A549 (cell line): ENCODE results near the gene ARHGEF28.

Experiments used
- EHMT2 ChIP-seq: fragments of 200-600 bp; sonication (generic); IDR thresholded peaks from 2 replicates; pipeline ENCODE4 v1.6.1; 2016; ENCODE audit warnings: antibody characterized with exemption, low read depth, mild to moderate bottlenecking, moderate library complexity
- FOSL2 ChIP-seq, 2 experiments: fragments of 450-650 bp in 1 of 2; fragments of >200 bp in 1 of 2; sonication (Bioruptor Twin) in 1 of 2; formaldehyde crosslinking; IDR thresholded peaks; 2 replicates each; pipeline versions ENCODE4 v1.5.0 to v1.6.1; 2016 to 2020; ENCODE audit warnings: mild to moderate bottlenecking in 1 of 2, moderate library complexity in 1 of 2
- KDM1A ChIP-seq: fragments of 200-600 bp; sonication (generic); IDR thresholded peaks from 2 replicates; pipeline ENCODE4 v1.6.1; 2016; ENCODE audit warnings: low read depth, mild to moderate bottlenecking
- PHF8 ChIP-seq: fragments of 200-600 bp; sonication (generic); IDR thresholded peaks from 2 replicates; pipeline ENCODE4 v1.6.1; 2016; ENCODE audit warnings: low read depth, mild to moderate bottlenecking, antibody characterized with exemption, moderate library complexity, borderline replicate concordance
- RAD21 ChIP-seq, 2 experiments: fragments of >200 bp in 1 of 2; sonication (Bioruptor Twin) in 1 of 2; formaldehyde crosslinking in 1 of 2; IDR thresholded peaks in 1 of 2; conservative IDR thresholded peaks in 1 of 2; 2 replicates in 1 of 2; 3 replicates in 1 of 2; pipeline ENCODE4 v1.6.1; 2012 to 2018; ENCODE audit warnings: inconsistent platforms in 1 of 2
- TF ChIP-seq, protein P1 (sequence below): IDR thresholded peaks from 2 replicates; pipeline ENCODE4 v1.6.1; 2012
- TF ChIP-seq, protein P2 (sequence below): fragments of >200 bp; sonication (Bioruptor Twin); formaldehyde crosslinking; IDR thresholded peaks from 3 replicates; pipeline ENCODE4 v1.5.1; 2016
- TF ChIP-seq, protein P3 (sequence below): fragments of 450-650 bp; IDR thresholded peaks from 2 replicates; pipeline ENCODE4 v1.6.1; 2014; ENCODE audit warnings: antibody characterized with exemption

DNA sequence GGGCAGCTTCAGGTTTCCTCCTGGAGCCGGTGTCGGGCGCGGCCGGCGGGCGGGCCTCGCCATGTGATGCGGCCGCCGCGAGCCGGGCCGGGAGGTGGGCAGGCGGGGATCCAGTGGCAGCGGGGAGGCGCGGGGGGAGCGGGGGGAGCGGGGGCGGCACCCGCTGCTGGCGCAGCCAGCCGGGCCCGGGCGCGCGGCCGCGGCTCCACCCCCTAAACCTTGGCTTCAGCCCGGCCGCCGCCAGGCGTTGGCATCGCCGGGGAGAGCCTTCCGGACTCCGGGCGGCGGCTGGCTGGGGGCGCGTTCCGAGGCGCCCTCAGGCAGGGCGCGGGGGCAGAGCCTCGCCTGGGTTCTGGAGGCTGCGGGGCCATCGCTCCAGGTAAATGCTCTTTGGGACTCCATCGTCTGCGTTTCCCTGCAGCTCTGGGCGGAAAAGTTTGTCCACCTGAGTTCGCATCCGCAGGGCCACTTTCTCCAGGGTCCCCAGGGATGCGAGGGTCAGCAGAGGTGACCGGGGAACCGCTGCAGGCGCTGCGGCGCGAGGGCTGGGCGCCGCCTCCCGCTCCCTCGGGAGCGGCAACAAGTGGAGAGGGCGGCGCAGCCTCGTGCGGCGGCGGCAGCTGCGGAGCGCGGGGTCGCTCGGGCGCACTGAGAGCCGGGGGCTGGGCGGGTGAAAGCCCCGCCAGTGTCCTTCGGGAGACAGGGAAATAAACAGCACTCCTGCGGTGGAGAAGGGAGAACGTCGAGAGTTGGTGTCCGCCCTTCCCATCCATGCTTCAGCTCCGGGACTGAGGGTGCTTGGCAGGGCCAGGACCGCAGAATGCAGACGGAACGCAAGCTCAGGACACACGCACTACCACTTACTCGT is at the start of gene ARHGEF28:
- TF ChIP-seq, protein P1, sequence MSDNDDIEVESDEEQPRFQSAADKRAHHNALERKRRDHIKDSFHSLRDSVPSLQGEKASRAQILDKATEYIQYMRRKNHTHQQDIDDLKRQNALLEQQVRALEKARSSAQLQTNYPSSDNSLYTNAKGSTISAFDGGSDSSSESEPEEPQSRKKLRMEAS, result peak; percentile 35
- TF ChIP-seq, protein P2, sequence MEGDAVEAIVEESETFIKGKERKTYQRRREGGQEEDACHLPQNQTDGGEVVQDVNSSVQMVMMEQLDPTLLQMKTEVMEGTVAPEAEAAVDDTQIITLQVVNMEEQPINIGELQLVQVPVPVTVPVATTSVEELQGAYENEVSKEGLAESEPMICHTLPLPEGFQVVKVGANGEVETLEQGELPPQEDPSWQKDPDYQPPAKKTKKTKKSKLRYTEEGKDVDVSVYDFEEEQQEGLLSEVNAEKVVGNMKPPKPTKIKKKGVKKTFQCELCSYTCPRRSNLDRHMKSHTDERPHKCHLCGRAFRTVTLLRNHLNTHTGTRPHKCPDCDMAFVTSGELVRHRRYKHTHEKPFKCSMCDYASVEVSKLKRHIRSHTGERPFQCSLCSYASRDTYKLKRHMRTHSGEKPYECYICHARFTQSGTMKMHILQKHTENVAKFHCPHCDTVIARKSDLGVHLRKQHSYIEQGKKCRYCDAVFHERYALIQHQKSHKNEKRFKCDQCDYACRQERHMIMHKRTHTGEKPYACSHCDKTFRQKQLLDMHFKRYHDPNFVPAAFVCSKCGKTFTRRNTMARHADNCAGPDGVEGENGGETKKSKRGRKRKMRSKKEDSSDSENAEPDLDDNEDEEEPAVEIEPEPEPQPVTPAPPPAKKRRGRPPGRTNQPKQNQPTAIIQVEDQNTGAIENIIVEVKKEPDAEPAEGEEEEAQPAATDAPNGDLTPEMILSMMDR, result no peak
- TF ChIP-seq FOSL2 (IDR thresholded peaks at IDR 0.05) (no peak), FOSL2 (CRISPR knock-in tag; IDR thresholded peaks at IDR 0.05) (no peak), RAD21 (conservative IDR thresholded peaks at IDR 0.05 in 1 of 2, IDR thresholded peaks at IDR 0.05 in 1 of 2) (peak in 1 of 2 experiments; percentile 30; a peak in 1 of 5 replicates), KDM1A (no peak), PHF8 (0 out of 2 replicates have a peak, but pooled peaks have one; percentile 11), EHMT2 (no peak)
- TF ChIP-seq, protein P3, sequence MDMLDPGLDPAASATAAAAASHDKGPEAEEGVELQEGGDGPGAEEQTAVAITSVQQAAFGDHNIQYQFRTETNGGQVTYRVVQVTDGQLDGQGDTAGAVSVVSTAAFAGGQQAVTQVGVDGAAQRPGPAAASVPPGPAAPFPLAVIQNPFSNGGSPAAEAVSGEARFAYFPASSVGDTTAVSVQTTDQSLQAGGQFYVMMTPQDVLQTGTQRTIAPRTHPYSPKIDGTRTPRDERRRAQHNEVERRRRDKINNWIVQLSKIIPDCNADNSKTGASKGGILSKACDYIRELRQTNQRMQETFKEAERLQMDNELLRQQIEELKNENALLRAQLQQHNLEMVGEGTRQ, result no peak
